K562 (cell line): ENCODE results near the gene HBB. TPM values are rescaled to one million over a fixed set of nuclear protein-coding genes. Genes with fewer than 3 reads are reported as not detected.

ENCODE experiments used
- CLOCK ChIP-seq: fragments of 250-450 bp; sonication (Bioruptor Pico); IDR thresholded peaks from 2 replicates; pipeline ENCODE4 v1.4.0; 2020; ENCODE audit warnings: mild to moderate bottlenecking, moderate library complexity, borderline replicate concordance
- CXXC5 ChIP-seq: fragments of 250-450 bp; sonication (Bioruptor Pico); IDR thresholded peaks from 2 replicates; pipeline ENCODE4 v1.8.0; 2022; ENCODE audit warnings: inconsistent platforms, mild to moderate bottlenecking, moderate library complexity
- ELF1 ChIP-seq: fragments of 200-800 bp; sonication (Bioruptor generic); IDR thresholded peaks from 2 replicates; pipeline ENCODE4 v1.6.1; 2016; ENCODE audit warnings: missing genetic modification characterization, missing compliant biosample characterization
- FOXK2 ChIP-seq, 2 experiments: fragments of 450-650 bp; IDR thresholded peaks in 1 of 2; conservative IDR thresholded peaks in 1 of 2; 2 replicates each; pipeline ENCODE4 v1.6.1; 2016; ENCODE audit warnings: low read depth in 2 of 2, mild to moderate bottlenecking in 1 of 2
- HMG20B ChIP-seq: fragments of 250-450 bp; sonication (Bioruptor Pico); IDR thresholded peaks from 2 replicates; pipeline ENCODE4 v1.5.0; 2021; ENCODE audit warnings: mild to moderate bottlenecking
- JUNB ChIP-seq: fragments of 450-650 bp; formaldehyde crosslinking; conservative IDR thresholded peaks from 2 replicates; pipeline ENCODE4 v1.4.0; 2020; ENCODE audit warnings: mild to moderate bottlenecking
- KAT7 ChIP-seq: sonication (generic); formaldehyde crosslinking; IDR thresholded peaks from 2 replicates; pipeline ENCODE4 v1.8.0; 2022; ENCODE audit warnings: missing genetic modification reagents, mild to moderate bottlenecking, borderline replicate concordance
- LCOR ChIP-seq: sonication (generic); formaldehyde crosslinking; IDR thresholded peaks from 2 replicates; pipeline ENCODE4 v1.8.0; 2022; ENCODE audit warnings: mild to moderate bottlenecking, missing genetic modification reagents
- MBD1 ChIP-seq: fragments of 250-450 bp; sonication (Bioruptor Pico); IDR thresholded peaks from 2 replicates; pipeline ENCODE4 v1.8.0; 2022; ENCODE audit warnings: inconsistent platforms
- MTA1 ChIP-seq: fragments of 450-650 bp; IDR thresholded peaks from 2 replicates; pipeline ENCODE4 v1.6.1; 2017; ENCODE audit warnings: borderline replicate concordance
- MTA2 ChIP-seq: fragments of 450-650 bp; IDR thresholded peaks from 2 replicates; pipeline ENCODE4 v1.6.1; 2016; ENCODE audit warnings: low read depth
- NCOA1 ChIP-seq: fragments of 450-650 bp; IDR thresholded peaks from 2 replicates; pipeline ENCODE4 v1.6.1; 2016; ENCODE audit warnings: low read depth
- PCBP2 ChIP-seq: fragments of 200-400 bp; formaldehyde crosslinking; IDR thresholded peaks from 2 replicates; pipeline ENCODE4 v1.6.1; 2018; ENCODE audit warnings: low read length, low read depth, mild to moderate bottlenecking, moderate library complexity; ENCODE audit not compliant: poor library complexity, severe bottlenecking
- TCF3 ChIP-seq: sonication (generic); formaldehyde crosslinking; IDR thresholded peaks from 2 replicates; pipeline ENCODE4 v1.4.0; 2020; ENCODE audit warnings: mild to moderate bottlenecking, missing genetic modification reagents
- TFAP4 ChIP-seq: sonication (generic); formaldehyde crosslinking; IDR thresholded peaks from 2 replicates; pipeline ENCODE4 v1.8.0; 2022; ENCODE audit warnings: missing genetic modification reagents, mild to moderate bottlenecking, moderate library complexity, borderline replicate concordance
- ZBTB17 ChIP-seq: fragments of 450-650 bp; formaldehyde crosslinking; IDR thresholded peaks from 2 replicates; pipeline ENCODE4 v1.4.0; 2020; ENCODE audit warnings: mild to moderate bottlenecking
- ZNF174 ChIP-seq: fragments of 250-450 bp; sonication (Bioruptor Pico); IDR thresholded peaks from 2 replicates; pipeline ENCODE4 v1.4.0; 2020; ENCODE audit warnings: mild to moderate bottlenecking
- ZNF444 ChIP-seq: fragments of 250-450 bp; sonication (Bioruptor Pico); IDR thresholded peaks from 2 replicates; pipeline ENCODE4 v1.4.0; 2020; ENCODE audit warnings: mild to moderate bottlenecking, moderate library complexity
- ZNF668 ChIP-seq: fragments of 250-450 bp; sonication (Bioruptor Pico); IDR thresholded peaks from 2 replicates; pipeline ENCODE4 v1.8.0; 2022; ENCODE audit warnings: mild to moderate bottlenecking, inconsistent platforms
- ZNF696 ChIP-seq: fragments of 250-450 bp; sonication (Bioruptor Pico); conservative IDR thresholded peaks from 2 replicates; pipeline ENCODE4 v1.4.0; 2020; ENCODE audit warnings: mild to moderate bottlenecking, moderate library complexity
- polyA plus RNA-seq, 8 experiments: library from polyadenylated mRNA; depleted of rRNA in 4 of 8; stranded (reverse) in 5 of 8; unstranded in 3 of 8; fragments of >200 nt; fragmentation: Nextera tagmentation in 2 of 8; fragmentation: Illumina TruSeq in 1 of 8; extraction: Ambion mirVana in 2 of 8; extraction: Trizol in 1 of 8; gene quantifications; 2 replicates each; pipeline versions ENCODE4 v1.2.1 to v1.2.3, GENCODE V29; 2011 to 2014; ENCODE audit warnings: inconsistent platforms in 1 of 8, missing spikeins in 1 of 8
- total RNA-seq, 7 experiments: library from RNA; depleted of rRNA in 6 of 7; stranded (reverse); fragments of >200 nt in 6 of 7; fragmentation: Illumina TruSeq in 2 of 7; extraction: Trizol in 2 of 7; gene quantifications; 2 replicates each; pipeline versions ENCODE4 v1.2.1 to v1.2.3, GENCODE V29; 2011 to 2021; ENCODE audit warnings: low replicate concordance in 1 of 7
- TF ChIP-seq, protein P1 (sequence below): fragments of 450-650 bp; IDR thresholded peaks from 2 replicates; pipeline ENCODE4 v1.6.1; 2017; ENCODE audit warnings: antibody characterized with exemption, mild to moderate bottlenecking

The HBB gene
- total and polyA plus RNA-seq, 9 of the 15 experiments (the other 6 are each of a cell fraction or from before 2014, with no cell fraction given): 0.33 to 3.4 (median 1.2) TPM; not detected in 2

DNA sequence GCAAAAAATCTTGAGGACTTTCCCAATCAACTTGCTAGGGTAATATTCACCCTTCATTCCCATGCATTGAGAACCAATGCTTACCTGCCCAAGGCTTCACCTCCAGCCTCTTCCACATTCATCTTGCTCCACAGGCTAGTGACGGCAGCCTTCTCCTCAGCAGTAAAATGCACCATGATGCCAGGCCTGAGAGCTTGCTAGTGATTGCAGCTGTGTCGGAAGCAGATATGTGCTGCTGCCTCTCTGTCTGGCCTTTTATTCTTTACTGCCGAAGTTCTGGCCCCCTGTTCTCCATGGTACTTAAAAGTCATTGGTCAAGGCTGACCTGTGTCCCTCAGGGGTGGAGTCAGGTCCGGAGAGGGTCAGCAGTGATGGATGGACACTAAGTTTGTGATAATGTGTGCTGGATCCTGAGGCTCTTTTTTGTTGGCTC lies 42.9 kb upstream of the HBB start, which contains the start of gene HBE1 (continued):
- TF ChIP-seq PCBP2: no peak
- no peak for TF ChIP-seq ZNF174 (CRISPR knock-in tag)
- no peak for TF ChIP-seq HMG20B (CRISPR knock-in tag)
- no peak for TF ChIP-seq MTA1
- 0 out of 2 replicates have a peak, but pooled peaks have one; percentile 15 for TF ChIP-seq TFAP4 (CRISPR knock-in tag)
- no peak for TF ChIP-seq ZNF696 (CRISPR knock-in tag)
- no peak for TF ChIP-seq ZNF444 (CRISPR knock-in tag)
- no peak for TF ChIP-seq ZNF668 (CRISPR knock-in tag)
- no peak for TF ChIP-seq CXXC5
- no peak for TF ChIP-seq NCOA1
- no peak for TF ChIP-seq MTA2
- no peak for TF ChIP-seq MBD1 (CRISPR knock-in tag)
- no peak for TF ChIP-seq CLOCK
- TF ChIP-seq, protein P1, sequence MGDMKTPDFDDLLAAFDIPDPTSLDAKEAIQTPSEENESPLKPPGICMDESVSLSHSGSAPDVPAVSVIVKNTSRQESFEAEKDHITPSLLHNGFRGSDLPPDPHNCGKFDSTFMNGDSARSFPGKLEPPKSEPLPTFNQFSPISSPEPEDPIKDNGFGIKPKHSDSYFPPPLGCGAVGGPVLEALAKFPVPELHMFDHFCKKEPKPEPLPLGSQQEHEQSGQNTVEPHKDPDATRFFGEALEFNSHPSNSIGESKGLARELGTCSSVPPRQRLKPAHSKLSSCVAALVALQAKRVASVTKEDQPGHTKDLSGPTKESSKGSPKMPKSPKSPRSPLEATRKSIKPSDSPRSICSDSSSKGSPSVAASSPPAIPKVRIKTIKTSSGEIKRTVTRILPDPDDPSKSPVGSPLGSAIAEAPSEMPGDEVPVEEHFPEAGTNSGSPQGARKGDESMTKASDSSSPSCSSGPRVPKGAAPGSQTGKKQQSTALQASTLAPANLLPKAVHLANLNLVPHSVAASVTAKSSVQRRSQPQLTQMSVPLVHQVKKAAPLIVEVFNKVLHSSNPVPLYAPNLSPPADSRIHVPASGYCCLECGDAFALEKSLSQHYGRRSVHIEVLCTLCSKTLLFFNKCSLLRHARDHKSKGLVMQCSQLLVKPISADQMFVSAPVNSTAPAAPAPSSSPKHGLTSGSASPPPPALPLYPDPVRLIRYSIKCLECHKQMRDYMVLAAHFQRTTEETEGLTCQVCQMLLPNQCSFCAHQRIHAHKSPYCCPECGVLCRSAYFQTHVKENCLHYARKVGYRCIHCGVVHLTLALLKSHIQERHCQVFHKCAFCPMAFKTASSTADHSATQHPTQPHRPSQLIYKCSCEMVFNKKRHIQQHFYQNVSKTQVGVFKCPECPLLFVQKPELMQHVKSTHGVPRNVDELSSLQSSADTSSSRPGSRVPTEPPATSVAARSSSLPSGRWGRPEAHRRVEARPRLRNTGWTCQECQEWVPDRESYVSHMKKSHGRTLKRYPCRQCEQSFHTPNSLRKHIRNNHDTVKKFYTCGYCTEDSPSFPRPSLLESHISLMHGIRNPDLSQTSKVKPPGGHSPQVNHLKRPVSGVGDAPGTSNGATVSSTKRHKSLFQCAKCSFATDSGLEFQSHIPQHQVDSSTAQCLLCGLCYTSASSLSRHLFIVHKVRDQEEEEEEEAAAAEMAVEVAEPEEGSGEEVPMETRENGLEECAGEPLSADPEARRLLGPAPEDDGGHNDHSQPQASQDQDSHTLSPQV: peak; percentile 57; the same call in 1 of the 2 replicates
- no peak for TF ChIP-seq FOXK2 (conservative IDR thresholded peaks at IDR 0.05 in 1 of 2, IDR thresholded peaks at IDR 0.05 in 1 of 2; ENCODE audit: low read depth in 2 of 2)
- TF ChIP-seq ELF1 (tag): no peak
- peak; percentile 44 for TF ChIP-seq TCF3 (CRISPR knock-in tag)
- TF ChIP-seq KAT7 (CRISPR knock-in tag): no peak
- TF ChIP-seq ZBTB17 (CRISPR knock-in tag): no peak
- no peak for TF ChIP-seq JUNB (CRISPR knock-in tag)
- TF ChIP-seq LCOR (CRISPR knock-in tag): peak; percentile 23; the same call in 1 of the 2 replicates
